B cell (primary cell): Measurements from ENCODE around the gene GHRL. TPM values are rescaled to one million over a fixed set of nuclear protein-coding genes. Genes with fewer than 3 reads are reported as not detected.

Experiments used
- ATAC-seq: fragments of 200-7000 bp; cut with Tn5 transposase; one replicate; pipeline ENCODE4 v1.10.0; 2021; ENCODE audit warnings: low read depth, mild to moderate bottlenecking, moderate number of reproducible peaks, moderate library complexity
- CTCF ChIA-PET: fragments of 350-600 bp; sonication (Branson Sonifier 250); formaldehyde crosslinking; loops from one replicate; lab custom pipeline; 2021; ENCODE audit warnings: antibody characterized with exemption, inconsistent platforms; lab: Charles Lee
- POLR2A ChIA-PET: fragments of 350-600 bp; sonication (Branson Sonifier 250); formaldehyde crosslinking; loops from one replicate; lab custom pipeline; 2021; ENCODE audit warnings: antibody characterized with exemption; lab: Charles Lee
- DNase-seq: peaks from one replicate; pipeline ENCODE4 v3.0.0; 2013
- H2AFZ ChIP-seq: 2 replicates; pipeline ENCODE4 v1.6.1; 2012; ENCODE audit warnings: mild to moderate bottlenecking, low read depth, low read length; ENCODE audit not compliant: insufficient read depth, poor library complexity, severe bottlenecking
- H3K27ac ChIP-seq, 2 donors: 1 replicate in 1 of 2; 2 replicates in 1 of 2; pipeline ENCODE4 v1.5.1; 2012 to 2013; ENCODE audit warnings: low read length in 2 of 2, mild to moderate bottlenecking in 2 of 2, moderate library complexity in 1 of 2
- H3K27me3 ChIP-seq, 4 experiments: fragments of 200-600 bp in 1 of 4; sonication (generic) in 1 of 4; replicated peaks in 1 of 4; 1 replicate in 2 of 4; 2 replicates in 2 of 4; pipeline versions ENCODE4 v1.6.1 to v1.7.0; 2013 to 2016; ENCODE audit warnings: low read length in 3 of 4, mild to moderate bottlenecking in 2 of 4, mixed read lengths in 1 of 4, moderate library complexity in 1 of 4; ENCODE audit not compliant: insufficient read depth in 4 of 4, control insufficient read depth in 3 of 4; ENCODE audit errors: control extremely low read depth in 1 of 4
- H3K36me3 ChIP-seq, 2 experiments: replicated peaks in 1 of 2; 1 replicate in 1 of 2; 2 replicates in 1 of 2; pipeline versions ENCODE4 v1.6.1 to v1.7.1; 2013; ENCODE audit warnings: low read length in 1 of 2; ENCODE audit not compliant: insufficient read depth in 2 of 2, control insufficient read depth in 1 of 2; ENCODE audit errors: control extremely low read depth in 1 of 2, extremely low read depth in 1 of 2
- H3K4me1 ChIP-seq, 2 donors: fragments of 200-600 bp in 1 of 2; sonication (generic) in 1 of 2; 1 replicate in 1 of 2; 2 replicates in 1 of 2; pipeline versions ENCODE4 v1.5.1 to v1.6.1; 2013 to 2017; ENCODE audit warnings: low read length in 2 of 2; ENCODE audit not compliant: control insufficient read depth in 2 of 2, insufficient read depth in 2 of 2
- H3K4me2 ChIP-seq: replicated peaks from 2 replicates; pipeline ENCODE3; 2012; ENCODE audit warnings: mild to moderate bottlenecking, low read depth, low read length; ENCODE audit not compliant: poor library complexity, severe bottlenecking
- H3K4me3 ChIP-seq, 5 experiments: fragments of 200-600 bp in 1 of 5; sonication (generic) in 1 of 5; 1 replicate in 3 of 5; 2 replicates in 2 of 5; pipeline versions ENCODE4 v1.5.1 to v1.7.0; 2011 to 2016; ENCODE audit warnings: low read length in 4 of 5, mild to moderate bottlenecking in 4 of 5, low read depth in 2 of 5, control low read depth in 1 of 5, moderate library complexity in 1 of 5; ENCODE audit not compliant: insufficient read depth in 1 of 5; ENCODE audit errors: control extremely low read depth in 1 of 5, extremely low read depth in 1 of 5
- H3K79me2 ChIP-seq: fragments of 200-600 bp; sonication (generic); one replicate; pipeline ENCODE4 v1.6.0; 2016; ENCODE audit warnings: low read length; ENCODE audit not compliant: control insufficient read depth, insufficient read depth
- H3K9ac ChIP-seq: fragments of 200-600 bp; sonication (generic); 2 replicates; pipeline ENCODE4 v1.6.1; 2017; ENCODE audit warnings: mild to moderate bottlenecking, low read length, moderate library complexity
- H3K9me3 ChIP-seq, 3 donors: one replicate each; pipeline versions ENCODE4 v1.6.1 to v1.7.1; 2013; ENCODE audit warnings: low read length in 2 of 3; ENCODE audit not compliant: control insufficient read depth in 2 of 3, insufficient read depth in 1 of 3; ENCODE audit errors: control extremely low read depth in 1 of 3
- H4K20me1 ChIP-seq: 2 replicates; pipeline ENCODE4 v1.6.0; 2012; ENCODE audit warnings: mild to moderate bottlenecking, low read length; ENCODE audit not compliant: insufficient read depth, control insufficient read depth, poor library complexity, severe bottlenecking
- H3K27ac Mint-ChIP-seq: one replicate; pipeline ENCODE4 v1.8.0; 2021; ENCODE audit warnings: mixed read lengths
- H3K27me3 Mint-ChIP-seq: one replicate; pipeline ENCODE4 v1.8.0; 2021; ENCODE audit warnings: mixed read lengths
- H3K4me1 Mint-ChIP-seq: one replicate; pipeline ENCODE4 v1.8.0; 2021; ENCODE audit warnings: mixed read lengths
- H3K4me3 Mint-ChIP-seq: one replicate; pipeline ENCODE4 v1.8.0; 2021; ENCODE audit warnings: mixed read lengths
- H3K9me3 Mint-ChIP-seq: one replicate; pipeline ENCODE4 v1.8.0; 2022; ENCODE audit warnings: mixed read lengths; ENCODE audit not compliant: insufficient read depth
- EZH2 ChIP-seq: IDR thresholded peaks from 2 replicates; pipeline ENCODE4 v1.6.1; 2012; ENCODE audit warnings: borderline replicate concordance, low read depth, mild to moderate bottlenecking, moderate library complexity, low read length; ENCODE audit not compliant: insufficient read depth, poor library complexity, severe bottlenecking
- WGBS: methylation state at CpG from one replicate; pipeline ENCODE4 v1.1.5; 2013; ENCODE audit warnings: missing lambda C conversion rate; ENCODE audit not compliant: insufficient coverage; 5-methylcytosine and 5-hydroxymethylcytosine counted together
- intact Hi-C: fragments of 100-400 bp; cut with micrococcal nuclease; formaldehyde crosslinking; loops from one replicate; pipeline ENCODE4 v1.10.0; 2022
- polyA plus RNA-seq: library from polyadenylated mRNA; depleted of rRNA; stranded (reverse); fragments of >200 nt; gene quantifications from 2 replicates; pipeline ENCODE4 v1.2.3, GENCODE V29; 2012
- total RNA-seq, 2 donors: library from RNA; stranded (reverse); fragments of 120-200 nt in 1 of 2; gene quantifications; 1 replicate in 1 of 2; 2 replicates in 1 of 2; pipeline versions ENCODE4 v1.2.3 to v1.2.4, GENCODE V29; 2013 to 2022
- TF ChIP-seq, protein P1 (sequence below): fragments of 200-600 bp; IDR thresholded peaks from one replicate; pipeline ENCODE4 v1.8.0; 2022; ENCODE audit warnings: antibody characterized with exemption, mild to moderate bottlenecking

GHRL gene
- total and polyA plus RNA-seq, 2 donors (not counting 1 experiment from before 2014, with no cell fraction given), result 2.8 to 3.0 TPM

DNA sequence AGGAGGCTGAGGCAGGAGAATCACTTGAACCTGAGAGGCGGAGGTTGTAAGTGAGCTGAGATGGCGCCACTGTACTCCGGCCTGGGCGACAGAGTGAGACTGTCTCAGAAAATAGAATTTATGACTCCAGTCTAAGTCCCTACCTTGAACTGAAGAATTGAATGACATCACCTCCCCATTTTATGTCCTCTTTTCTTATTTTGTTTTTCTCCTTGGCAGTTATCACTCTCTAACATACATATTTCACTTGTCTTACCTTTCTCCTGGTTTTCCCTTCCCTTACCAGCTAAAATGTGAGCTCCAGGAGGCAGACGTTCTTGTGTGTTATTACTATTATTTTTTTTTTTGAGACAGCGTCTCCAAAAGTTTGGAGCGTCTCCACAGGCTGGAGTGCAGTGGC, 36.9 kb downstream of the GHRL start:
- DNase-seq (no peak), ATAC-seq (no peak)
- intact Hi-C loops, result no loop called here
- Histone ChIP-seq H3K27me3 (no peaks in the 10 kb centered on the region), H3K4me1 (peaks cover 2 to 4% of the 10 kb centered on the region in 2 donors), H3K27ac (no peak overlapping the region), H4K20me1 (peaks cover 70% of the 10 kb centered on the region), H3K9me3 (no peaks in the 10 kb centered on the region), H2AFZ (no peak overlapping the region), H3K36me3 (peaks cover 20 to 54% of the 10 kb centered on the region in 2 experiments), H3K4me2 (no peak overlapping the region), H3K9ac (no peak overlapping the region), H3K4me3 (no peak overlapping the region), H3K79me2 (peaks cover 77% of the 10 kb centered on the region)
- peaks cover 43% of the 10 kb centered on the region for H3K4me1 Mint-ChIP-seq
- ChIA-PET CTCF (interaction anchor here (0.5 kb wide), 1 partner anchor 419 kb away, joined by 3 read pairs; no protein-coding TSS in a partner anchor), POLR2A (no interaction called here)
- no peak overlapping the region for H3K4me3 Mint-ChIP-seq
- no peaks in the 10 kb centered on the region for H3K9me3 Mint-ChIP-seq
- TF ChIP-seq, protein P1, sequence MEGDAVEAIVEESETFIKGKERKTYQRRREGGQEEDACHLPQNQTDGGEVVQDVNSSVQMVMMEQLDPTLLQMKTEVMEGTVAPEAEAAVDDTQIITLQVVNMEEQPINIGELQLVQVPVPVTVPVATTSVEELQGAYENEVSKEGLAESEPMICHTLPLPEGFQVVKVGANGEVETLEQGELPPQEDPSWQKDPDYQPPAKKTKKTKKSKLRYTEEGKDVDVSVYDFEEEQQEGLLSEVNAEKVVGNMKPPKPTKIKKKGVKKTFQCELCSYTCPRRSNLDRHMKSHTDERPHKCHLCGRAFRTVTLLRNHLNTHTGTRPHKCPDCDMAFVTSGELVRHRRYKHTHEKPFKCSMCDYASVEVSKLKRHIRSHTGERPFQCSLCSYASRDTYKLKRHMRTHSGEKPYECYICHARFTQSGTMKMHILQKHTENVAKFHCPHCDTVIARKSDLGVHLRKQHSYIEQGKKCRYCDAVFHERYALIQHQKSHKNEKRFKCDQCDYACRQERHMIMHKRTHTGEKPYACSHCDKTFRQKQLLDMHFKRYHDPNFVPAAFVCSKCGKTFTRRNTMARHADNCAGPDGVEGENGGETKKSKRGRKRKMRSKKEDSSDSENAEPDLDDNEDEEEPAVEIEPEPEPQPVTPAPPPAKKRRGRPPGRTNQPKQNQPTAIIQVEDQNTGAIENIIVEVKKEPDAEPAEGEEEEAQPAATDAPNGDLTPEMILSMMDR, result no peak
- TF ChIP-seq EZH2, result no peak
- 92% methylated on average over 2 of the region's 7 CpGs for WGBS
- H3K27me3 Mint-ChIP-seq, result no peaks in the 10 kb centered on the region
- H3K27ac Mint-ChIP-seq, result no peak overlapping the region

DNA sequence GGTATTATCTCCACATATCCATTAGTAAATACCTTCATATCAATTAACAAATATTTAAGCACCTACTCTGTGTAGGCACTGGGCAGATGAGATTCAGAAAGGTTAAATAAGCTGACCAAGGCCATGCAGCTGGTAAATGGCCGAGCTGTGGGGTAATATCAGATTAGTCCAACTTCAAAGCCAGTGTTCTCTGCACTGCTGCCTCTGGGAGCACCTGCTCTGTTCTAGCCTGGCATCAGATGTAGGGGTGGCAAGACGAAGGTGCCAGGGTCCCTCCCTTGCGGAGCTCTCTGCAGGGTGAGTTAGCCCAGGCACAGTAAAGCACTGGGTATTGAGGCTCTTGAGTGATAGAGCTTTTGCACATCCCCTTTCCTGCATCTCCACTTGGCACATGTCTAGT, 39.0 kb downstream of the GHRL start:
- Histone ChIP-seq H3K9ac (no peak overlapping the region), H4K20me1 (peaks cover 69% of the 10 kb centered on the region), H3K4me1 (peaks cover 20 to 22% of the 10 kb centered on the region in 2 donors), H3K4me3 (no peak overlapping the region), H3K4me2 (no peak overlapping the region), H3K27ac (no peak overlapping the region), H3K79me2 (peaks cover 85% of the 10 kb centered on the region), H3K9me3 (peaks cover 0 to 4% (median 0%) of the 10 kb centered on the region in 3 donors), H2AFZ (no peak overlapping the region), H3K36me3 (peaks cover 16 to 38% of the 10 kb centered on the region in 2 experiments), H3K27me3 (no peaks in the 10 kb centered on the region)
- Mint-ChIP-seq H3K4me3 (no peak overlapping the region), H3K27me3 (no peaks in the 10 kb centered on the region), H3K4me1 (peaks cover 53% of the 10 kb centered on the region), H3K9me3 (no peaks in the 10 kb centered on the region), H3K27ac (no peak overlapping the region)
- no peak for DNase-seq
- 97% methylated on average over 3 of the region's 3 CpGs for WGBS
- intact Hi-C loops, result no loop called here
- POLR2A ChIA-PET, result no interaction called here
- no peak for ATAC-seq
- TF ChIP-seq, protein P1, result no peak
- no peak for TF ChIP-seq EZH2
- CTCF ChIA-PET, result interaction anchor here (0.8 to 1.8 kb wide), 2 partner anchors 10 to 321 kb away, joined by 3 to 4 read pairs; no protein-coding TSS in a partner anchor
